Smooth muscle cell (in vitro differentiated cells): ENCODE data around the gene MRM2. TPM values are rescaled to one million over a fixed set of nuclear protein-coding genes. Genes with fewer than 3 reads are reported as not detected.

Experiments
- DNase-seq: peaks from one replicate; lab custom pipeline; 2025; ENCODE audit not compliant: unreplicated experiment; lab: John Stamatoyannopoulos, UW
- H2AFZ ChIP-seq: fragments of 200-600 bp; sonication (generic); 2 replicates; pipeline ENCODE4 v1.6.0; 2016; ENCODE audit warnings: antibody characterized with exemption, low read depth, mild to moderate bottlenecking
- H3F3A ChIP-seq: fragments of 200-600 bp; sonication (generic); 2 replicates; pipeline ENCODE4 v1.6.0; 2017; ENCODE audit warnings: antibody characterized with exemption, low read depth
- H3K27ac ChIP-seq: fragments of 200-600 bp; sonication (generic); 2 replicates; pipeline ENCODE4 v1.5.1; 2016; ENCODE audit warnings: low read depth, mild to moderate bottlenecking
- H3K27me3 ChIP-seq: fragments of 200-600 bp; sonication (generic); 2 replicates; pipeline ENCODE4 v1.6.1; 2016; ENCODE audit warnings: low read depth, mild to moderate bottlenecking
- H3K36me3 ChIP-seq: fragments of 200-600 bp; sonication (generic); 2 replicates; pipeline ENCODE4 v1.5.1; 2016; ENCODE audit warnings: low read depth
- H3K4me1 ChIP-seq: fragments of 200-600 bp; sonication (generic); 2 replicates; pipeline ENCODE4 v1.5.1; 2016; ENCODE audit warnings: low read depth
- H3K4me2 ChIP-seq: fragments of 200-600 bp; sonication (generic); 2 replicates; pipeline ENCODE4 v1.6.0; 2016; ENCODE audit warnings: mild to moderate bottlenecking
- H3K4me3 ChIP-seq: fragments of 200-600 bp; sonication (generic); 2 replicates; pipeline ENCODE4 v1.5.1; 2016; ENCODE audit warnings: mild to moderate bottlenecking
- H3K79me2 ChIP-seq: fragments of 200-600 bp; sonication (generic); 2 replicates; pipeline ENCODE4 v1.6.0; 2016; ENCODE audit warnings: low read depth, mild to moderate bottlenecking
- H3K9ac ChIP-seq: fragments of 200-600 bp; sonication (generic); 2 replicates; pipeline ENCODE4 v1.6.0; 2016; ENCODE audit warnings: low read depth
- H3K9me3 ChIP-seq: fragments of 200-600 bp; sonication (generic); replicated peaks from 2 replicates; pipeline ENCODE4 v1.5.1; 2016; ENCODE audit warnings: low read depth
- H4K20me1 ChIP-seq: fragments of 200-600 bp; sonication (generic); 2 replicates; pipeline ENCODE4 v1.6.0; 2016; ENCODE audit warnings: low read depth
- CTCF ChIP-seq: fragments of 200-600 bp; sonication (generic); IDR thresholded peaks from 2 replicates; pipeline ENCODE4 v1.5.1; 2017; ENCODE audit warnings: borderline replicate concordance, mild to moderate bottlenecking, antibody characterized with exemption; ENCODE audit not compliant: insufficient read depth, poor library complexity, severe bottlenecking
- WGBS: methylation state at CpG from one replicate; pipeline ENCODE4 v1.1.7; 2016; ENCODE audit warnings: low lambda C conversion rate; 5-methylcytosine and 5-hydroxymethylcytosine counted together
- polyA plus RNA-seq: library from polyadenylated mRNA; unstranded; fragments of >200 nt; fragmentation: Nextera tagmentation; extraction: Ambion mirVana; gene quantifications from 2 replicates; pipeline ENCODE4 v1.2.1, GENCODE V29; 2016
- total RNA-seq: library from RNA; depleted of rRNA; stranded (reverse); fragments of >200 nt; gene quantifications from 2 replicates; pipeline ENCODE4 v1.2.3, GENCODE V29; 2014

MRM2 gene
- total and polyA plus RNA-seq, 2 experiments from 2014 or later = 17.1 to 30.8 TPM

DNA sequence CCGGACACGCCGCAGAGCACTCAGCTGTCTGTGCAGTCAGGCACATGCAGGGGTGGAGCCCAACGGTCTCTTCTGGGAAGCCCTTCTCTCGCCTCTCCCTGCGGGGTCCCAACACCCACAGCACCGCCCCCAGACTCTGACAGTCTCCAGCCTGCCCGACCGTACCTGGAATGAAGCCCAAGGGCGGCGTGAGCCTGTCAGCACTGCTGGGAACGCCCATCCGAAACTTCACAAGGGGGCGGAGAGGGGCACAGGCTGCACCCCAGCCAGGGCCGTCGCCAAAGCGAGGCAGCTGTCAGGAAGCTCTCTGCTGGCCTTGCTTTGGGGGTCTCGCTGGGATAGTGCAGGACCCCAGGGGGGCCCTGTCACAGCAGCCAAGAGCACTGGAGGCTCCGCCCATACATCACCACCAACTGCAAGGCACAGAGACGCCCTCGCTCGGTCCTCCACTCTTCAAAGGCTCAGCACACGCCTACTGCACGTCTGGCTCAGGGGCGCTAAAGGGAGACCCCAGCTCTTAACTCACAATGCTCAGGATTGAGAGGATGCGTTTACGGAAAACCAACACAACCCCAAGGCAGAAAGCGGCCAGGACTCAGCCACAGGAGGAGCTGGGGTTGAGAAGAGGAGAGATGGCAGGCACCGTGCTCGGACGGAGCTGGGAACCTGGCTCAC is 40.2 kb downstream of the MRM2 start:
- Histone ChIP-seq H3K9ac (no peak overlapping the region), H3K4me3 (no peak overlapping the region), H3K4me2 (no peak overlapping the region), H4K20me1 (peaks cover 7% of the 10 kb centered on the region), H3K27ac (no peak overlapping the region), H3K36me3 (no peaks in the 10 kb centered on the region), H3K9me3 (no peaks in the 10 kb centered on the region), H3F3A (no peaks in the 10 kb centered on the region), H2AFZ (no peak overlapping the region), H3K79me2 (no peaks in the 10 kb centered on the region), H3K27me3 (no peaks in the 10 kb centered on the region), H3K4me1 (no peaks in the 10 kb centered on the region)
- no peak for DNase-seq
- TF ChIP-seq CTCF = no peak
- WGBS = 96% methylated on average over 31 of the region's 31 CpGs

DNA sequence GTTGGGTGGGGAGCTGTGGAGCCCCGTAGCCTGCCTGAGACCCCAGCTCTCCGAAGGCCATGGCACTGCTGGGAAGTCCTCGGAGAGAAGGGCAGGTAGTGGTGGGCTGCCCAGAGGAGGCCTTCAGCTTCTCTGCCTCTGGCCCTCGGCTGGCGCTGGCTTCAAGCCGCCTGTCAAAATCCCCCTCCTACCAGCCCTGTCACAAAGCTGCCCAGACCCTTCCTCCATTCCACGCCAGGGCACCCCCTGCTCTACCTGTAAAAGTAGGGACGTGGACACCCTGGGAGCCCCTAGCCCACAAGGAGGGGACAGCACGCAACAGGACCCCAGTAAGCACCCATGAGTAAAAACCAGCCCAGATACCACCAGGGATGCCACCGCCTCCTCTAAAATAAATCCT is 40.9 kb downstream of the MRM2 start:
- Histone ChIP-seq H2AFZ (no peak overlapping the region), H3F3A (no peaks in the 10 kb centered on the region), H3K27me3 (no peaks in the 10 kb centered on the region), H3K9me3 (no peaks in the 10 kb centered on the region), H4K20me1 (peaks cover 7% of the 10 kb centered on the region), H3K27ac (no peak overlapping the region), H3K4me2 (no peak overlapping the region), H3K9ac (no peak overlapping the region), H3K79me2 (no peaks in the 10 kb centered on the region), H3K4me1 (no peaks in the 10 kb centered on the region), H3K4me3 (no peak overlapping the region), H3K36me3 (no peaks in the 10 kb centered on the region)
- WGBS = over 99% methylated on average over 10 of the region's 10 CpGs
- DNase-seq = no peak
- no peak for TF ChIP-seq CTCF

- no peaks in the 10 kb centered on the region for H3K27me3 ChIP-seq
- no peaks in the 10 kb centered on the region for H3K36me3 ChIP-seq
- H4K20me1 ChIP-seq = peaks cover 7% of the 10 kb centered on the region
- no peak overlapping the region for H3K4me2 ChIP-seq
- TF ChIP-seq CTCF = no peak
- no peak overlapping the region for H3K27ac ChIP-seq
- no peaks in the 10 kb centered on the region for H3K79me2 ChIP-seq
- no peaks in the 10 kb centered on the region for H3F3A ChIP-seq
- H3K4me3 ChIP-seq = no peak overlapping the region
- 96% methylated on average over 18 of the region's 18 CpGs for WGBS
- H2AFZ ChIP-seq = no peak overlapping the region
- no peak overlapping the region for H3K9ac ChIP-seq
- no peaks in the 10 kb centered on the region for H3K4me1 ChIP-seq
- DNase-seq = no peak
- no peaks in the 10 kb centered on the region for H3K9me3 ChIP-seq
These were observed 41.4 kb downstream of the MRM2 start for GRCh38 chr7:2200584-2200980.

DNA sequence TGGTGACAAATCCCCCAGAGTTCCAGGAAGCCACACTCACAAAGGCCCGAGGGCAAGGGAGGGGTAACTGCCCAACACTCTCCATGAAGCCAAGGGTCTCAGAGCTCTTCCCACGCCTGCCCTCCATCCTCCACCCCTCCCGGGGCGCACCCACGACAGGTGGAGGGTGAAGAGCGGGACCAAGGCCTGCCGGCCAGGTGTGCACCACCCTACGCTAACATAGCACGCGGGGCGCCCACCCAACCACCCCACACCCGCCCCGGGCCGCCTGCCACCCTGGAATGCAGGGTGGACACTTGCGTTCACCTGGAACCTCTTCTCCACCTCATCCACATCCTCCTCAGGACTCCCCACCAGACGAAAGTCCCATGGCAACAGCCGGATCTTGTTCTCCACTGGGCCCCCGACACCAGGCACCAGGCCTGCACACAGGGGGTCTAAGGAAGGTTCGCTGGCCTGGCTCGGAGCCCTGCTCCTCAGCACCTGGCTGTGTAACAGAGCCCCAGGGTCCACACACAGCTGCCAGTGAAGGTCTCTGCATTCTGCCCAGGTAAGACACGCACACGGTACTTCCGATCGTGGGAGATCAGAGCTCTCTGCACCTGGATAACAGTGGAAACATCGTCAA is 41.9 kb downstream of the MRM2 start:
- Histone ChIP-seq H4K20me1 (peaks cover 7% of the 10 kb centered on the region), H2AFZ (no peak overlapping the region), H3K4me3 (no peak overlapping the region), H3K36me3 (no peaks in the 10 kb centered on the region), H3K79me2 (no peaks in the 10 kb centered on the region), H3K27me3 (no peaks in the 10 kb centered on the region), H3K9me3 (no peaks in the 10 kb centered on the region), H3F3A (no peaks in the 10 kb centered on the region), H3K9ac (no peak overlapping the region), H3K4me2 (no peak overlapping the region), H3K4me1 (no peaks in the 10 kb centered on the region), H3K27ac (no peak overlapping the region)
- DNase-seq = no peak
- no peak for TF ChIP-seq CTCF
- 98% methylated on average over 17 of the region's 25 CpGs for whole genome bisulfite sequencing
